IPS-NIHi7 (cell line): ENCODE measurements around the gene TSSC4.

Experiments
- DNase-seq: peaks from one replicate; pipeline ENCODE4 v3.0.0; 2012; ENCODE audit warnings: mixed read lengths; ENCODE audit errors: extremely low spot score

Gene TSSC4

GRCh38 chr11:2369320-2369719 is 31.2 kb upstream of the TSSC4 start:
- no peak for DNase-seq

GRCh38 chr11:2369896-2370295 is 30.7 kb upstream of the TSSC4 start:
- no peak for DNase-seq

GRCh38 chr11:2374456-2375201 is 25.9 kb upstream of the TSSC4 start:
- DNase-seq = no peak

GRCh38 chr11:2375341-2375853 is 25.2 kb upstream of the TSSC4 start:
- DNase-seq = no peak

GRCh38 chr11:2375964-2376551 is 24.5 kb upstream of the TSSC4 start:
- no peak for DNase-seq

- DNase-seq = peak; percentile 92
Observed at GRCh38 chr11:2376751-2377451, 23.6 kb upstream of the TSSC4 start, which contains the start of gene CD81. TSS of gene CD81 (plus strand) at chr11:2377310. CDS start at chr11:2377550, 240 bp downstream.

- peak; percentile 85 for DNase-seq
Observed at GRCh38 chr11:2377511-2378443, 22.8 kb upstream of the TSSC4 start.

- no peak for DNase-seq
Observed at GRCh38 chr11:2378527-2379210, 21.9 kb upstream of the TSSC4 start.

GRCh38 chr11:2379466-2380174 is 20.9 kb upstream of the TSSC4 start:
- no peak for DNase-seq

- no peak for DNase-seq
Observed at GRCh38 chr11:2380396-2380795, 20.2 kb upstream of the TSSC4 start.

- no peak for DNase-seq
Observed at GRCh38 chr11:2380807-2381350, 19.7 kb upstream of the TSSC4 start.

GRCh38 chr11:2381494-2382128 is 18.9 kb upstream of the TSSC4 start:
- no peak for DNase-seq

GRCh38 chr11:2382129-2382517 is 18.4 kb upstream of the TSSC4 start:
- DNase-seq = no peak

- DNase-seq = no peak
Observed at GRCh38 chr11:2382936-2383851, 17.4 kb upstream of the TSSC4 start.

- peak; percentile 68 for DNase-seq
Observed at GRCh38 chr11:2383852-2384804, 16.4 kb upstream of the TSSC4 start.

GRCh38 chr11:2385156-2386151 is 15.1 kb upstream of the TSSC4 start:
- DNase-seq = no peak
